Islet of Langerhans (tissue), 1 donor: ENCODE measurements around the gene GRK6.

Source experiments
- FAIRE-seq: peaks from one replicate; lab custom pipeline; 2011; peaks lifted over from hg19 to GRCh38; lab: Jason Lieb, UNC

GRK6 gene

DNA sequence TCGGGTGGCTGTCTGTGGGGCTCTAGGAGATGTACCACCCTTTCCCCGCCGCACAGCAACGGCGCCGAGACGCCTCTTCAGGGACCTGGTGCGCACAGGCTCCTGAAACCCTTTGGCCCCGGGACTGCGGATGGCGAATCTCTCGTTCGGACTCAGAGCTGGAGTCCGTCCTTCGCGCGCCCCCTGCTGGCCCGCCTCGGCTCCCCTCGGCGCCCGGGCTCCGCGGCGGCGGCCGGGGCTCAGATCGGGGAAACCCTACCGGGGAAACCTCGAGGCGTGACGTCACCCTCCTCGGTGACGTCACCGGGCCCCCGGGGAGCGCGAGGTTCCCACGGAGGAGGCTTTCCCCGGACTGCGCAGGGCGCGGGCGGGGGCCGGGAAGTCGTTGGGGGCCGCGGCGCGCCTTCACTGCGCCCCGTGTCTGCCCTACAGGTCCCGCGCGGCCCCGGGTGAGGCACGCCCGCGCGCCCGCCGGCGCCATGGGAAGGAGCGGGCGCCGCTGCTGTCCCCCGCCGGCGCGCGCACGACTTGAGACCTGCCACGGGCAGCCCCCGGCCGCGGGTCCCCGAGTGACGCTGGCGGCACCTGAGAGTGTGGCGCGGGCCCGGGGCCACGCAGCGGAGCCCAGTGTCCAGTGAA lies 28.0 kb downstream of the GRK6 start:
- FAIRE-seq: no peak

DNA sequence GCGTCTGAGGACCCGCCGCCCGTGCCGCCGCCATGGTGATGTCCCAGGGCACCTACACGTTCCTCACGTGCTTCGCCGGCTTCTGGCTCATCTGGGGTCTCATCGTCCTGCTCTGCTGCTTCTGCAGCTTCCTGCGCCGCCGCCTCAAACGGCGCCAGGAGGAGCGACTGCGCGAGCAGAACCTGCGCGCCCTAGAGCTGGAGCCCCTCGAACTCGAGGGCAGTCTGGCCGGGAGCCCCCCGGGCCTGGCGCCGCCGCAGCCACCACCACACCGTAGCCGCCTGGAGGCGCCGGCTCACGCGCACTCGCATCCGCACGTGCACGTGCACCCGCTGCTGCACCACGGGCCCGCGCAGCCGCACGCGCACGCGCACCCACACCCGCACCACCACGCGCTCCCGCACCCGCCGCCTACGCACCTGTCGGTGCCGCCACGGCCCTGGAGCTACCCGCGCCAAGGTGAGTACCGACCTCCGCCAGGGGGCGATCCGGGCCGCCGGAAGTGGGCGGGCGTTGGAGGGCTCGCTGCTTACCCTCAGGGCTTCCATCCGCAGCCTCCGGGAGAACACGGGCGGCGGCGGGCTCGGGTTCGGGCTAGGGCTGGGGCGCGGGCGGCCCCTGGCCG lies 28.7 kb downstream of the GRK6 start:
- no peak for FAIRE-seq

DNA sequence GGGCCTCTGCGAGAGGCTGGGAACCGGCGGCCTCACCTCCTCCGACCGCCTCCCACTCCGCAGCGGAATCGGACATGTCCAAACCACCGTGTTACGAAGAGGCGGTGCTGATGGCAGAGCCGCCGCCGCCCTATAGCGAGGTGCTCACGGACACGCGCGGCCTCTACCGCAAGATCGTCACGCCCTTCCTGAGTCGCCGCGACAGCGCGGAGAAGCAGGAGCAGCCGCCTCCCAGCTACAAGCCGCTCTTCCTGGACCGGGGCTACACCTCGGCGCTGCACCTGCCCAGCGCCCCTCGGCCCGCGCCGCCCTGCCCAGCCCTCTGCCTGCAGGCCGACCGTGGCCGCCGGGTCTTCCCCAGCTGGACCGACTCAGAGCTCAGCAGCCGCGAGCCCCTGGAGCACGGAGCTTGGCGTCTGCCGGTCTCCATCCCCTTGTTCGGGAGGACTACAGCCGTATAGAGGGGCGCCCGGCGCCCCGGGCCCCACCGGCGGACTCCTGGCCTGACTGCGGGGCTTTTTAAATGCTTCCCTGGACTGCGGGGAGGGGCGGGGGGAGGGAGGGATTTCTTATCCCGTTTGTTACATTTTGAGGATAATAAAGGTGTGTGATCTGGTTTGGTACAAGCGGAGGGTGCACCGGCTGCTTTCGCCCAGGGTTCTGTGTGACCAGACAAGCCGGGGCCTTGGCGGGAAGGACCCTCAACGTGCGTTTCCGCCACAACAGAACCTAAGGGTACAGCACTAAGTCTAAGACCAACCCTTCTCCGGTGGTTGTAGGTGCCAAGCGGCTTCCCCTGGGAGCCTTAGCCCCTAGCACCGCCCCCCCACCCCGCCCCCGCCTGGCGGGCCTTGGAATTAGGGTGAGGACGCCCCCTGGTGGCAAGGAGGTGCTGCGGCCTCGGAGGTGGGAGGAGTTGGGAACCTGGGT lies 29.4 kb downstream of the GRK6 start:
- FAIRE-seq: no peak

DNA sequence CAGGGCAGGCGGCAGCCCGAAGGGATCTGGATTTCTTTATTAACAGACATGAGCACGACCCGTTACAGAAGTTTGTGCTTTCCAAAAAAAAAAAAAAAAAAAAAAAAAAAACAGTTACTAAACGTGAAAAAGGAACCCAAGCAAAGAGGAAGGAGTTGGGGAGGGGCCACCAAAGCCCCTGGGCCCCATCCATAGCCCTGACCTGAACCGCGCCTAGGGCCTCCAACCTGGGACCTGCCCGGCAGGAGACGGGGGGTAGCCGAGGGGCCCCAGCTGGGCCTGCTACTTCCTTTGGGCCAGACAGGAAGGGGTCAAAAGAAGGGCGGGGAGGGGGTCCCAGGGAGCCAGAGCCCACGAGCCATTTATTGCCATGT lies 30.1 kb downstream of the GRK6 start:
- FAIRE-seq: no peak

DNA sequence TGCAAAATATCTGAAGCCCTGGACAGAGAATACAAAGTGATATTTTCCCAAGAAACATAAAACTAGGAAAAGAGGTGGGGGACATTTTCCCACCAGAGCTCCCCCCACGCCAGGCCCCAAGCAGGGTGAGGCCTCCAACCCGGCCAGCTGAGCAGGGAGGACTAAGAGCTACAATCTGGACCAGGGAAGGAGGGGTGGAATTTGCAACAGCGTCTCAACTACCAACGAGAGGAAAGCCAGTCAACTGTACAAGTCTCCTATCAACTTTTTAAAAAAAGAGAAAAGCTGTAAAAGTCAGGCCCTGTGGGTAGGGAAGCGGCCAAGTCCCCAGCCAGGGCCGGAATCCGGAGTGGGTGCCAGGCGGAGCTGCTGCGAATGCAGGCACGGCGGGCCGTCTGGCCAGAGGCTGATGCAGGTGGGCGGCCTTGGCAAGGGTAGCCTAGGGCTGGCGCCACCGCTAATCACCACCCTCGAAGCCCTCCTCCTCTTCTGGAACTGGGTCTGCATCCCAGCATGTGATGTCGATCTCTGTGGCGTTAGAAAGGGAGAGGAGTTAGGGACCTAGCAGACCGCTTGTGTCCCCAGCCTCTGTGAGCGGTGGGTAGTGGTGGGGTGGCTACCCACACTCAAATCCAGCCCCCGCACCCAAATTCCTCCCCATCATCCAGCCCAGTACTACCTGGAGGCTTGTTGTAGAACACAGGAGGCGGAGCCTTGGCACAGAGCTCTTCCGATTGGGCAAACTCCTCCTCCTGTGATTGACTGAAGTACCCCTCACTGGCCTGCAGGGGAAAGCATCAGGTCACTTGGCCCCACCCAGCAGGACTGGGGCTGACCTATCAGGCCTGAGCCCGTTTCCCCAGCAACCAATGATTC lies 30.7 kb downstream of the GRK6 start:
- FAIRE-seq: no peak

DNA sequence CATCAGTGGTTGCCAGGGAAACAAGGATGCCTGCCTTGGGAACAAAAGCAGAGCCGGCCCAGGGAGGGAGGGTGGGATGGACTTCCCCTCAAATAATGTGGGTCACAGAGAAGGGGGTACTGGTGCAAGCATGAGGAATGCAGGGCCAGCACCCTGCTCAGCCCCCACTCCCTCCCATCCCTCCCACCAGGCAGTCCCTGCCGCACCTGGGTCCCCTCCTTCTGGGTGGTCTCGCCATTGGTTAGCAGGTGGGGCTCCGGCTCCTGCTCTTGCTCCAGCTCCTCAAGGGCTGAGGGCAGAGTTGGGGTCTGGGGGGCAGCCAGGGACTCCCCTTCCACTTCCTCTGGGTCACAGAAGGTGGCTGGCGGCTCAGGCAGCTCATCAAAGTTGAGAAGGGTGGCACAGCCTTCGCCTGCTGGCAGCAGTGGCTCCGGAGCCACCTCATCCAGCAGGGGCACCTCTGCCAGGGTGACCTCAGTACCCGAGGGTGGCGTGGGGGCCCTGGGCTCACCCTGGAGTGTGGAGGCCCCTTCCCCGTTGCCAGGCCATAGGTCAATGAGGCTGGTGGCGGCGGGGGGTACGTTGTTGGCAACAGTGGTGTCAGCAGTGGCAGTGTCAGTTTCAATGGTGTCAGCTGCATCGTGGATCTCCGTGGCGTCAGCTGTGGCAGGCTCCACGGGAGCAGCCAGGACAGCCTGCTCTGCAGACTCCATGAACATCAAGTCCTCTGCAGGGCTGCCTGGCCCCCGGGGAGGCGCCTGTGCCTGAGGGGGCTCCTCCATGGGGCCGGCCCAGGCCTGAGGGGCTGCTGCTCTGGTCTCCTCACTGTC lies 31.6 kb downstream of the GRK6 start:
- FAIRE-seq: no peak

DNA sequence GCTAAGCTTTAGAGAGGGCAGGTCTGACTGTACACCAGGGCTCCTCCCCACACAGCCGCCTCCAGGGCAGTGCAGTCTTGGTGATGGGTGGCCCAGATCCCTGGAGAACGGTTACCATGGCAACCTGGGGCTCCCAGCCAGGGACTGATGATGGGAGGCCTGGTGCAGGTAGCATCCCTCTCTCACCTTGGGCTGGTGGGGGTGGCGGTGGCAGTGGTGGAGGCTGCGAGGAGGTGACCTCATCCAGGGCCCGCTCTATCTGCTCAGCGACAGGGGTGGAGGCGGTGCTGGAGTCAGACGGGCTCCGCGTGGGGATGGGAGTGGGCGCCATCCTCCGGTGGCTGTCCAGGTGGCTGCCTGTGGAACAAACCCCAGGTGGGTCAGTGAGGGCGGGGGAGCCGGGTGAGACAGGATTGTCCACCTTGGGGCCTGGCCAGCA lies 32.5 kb downstream of the GRK6 start:
- no peak for FAIRE-seq

DNA sequence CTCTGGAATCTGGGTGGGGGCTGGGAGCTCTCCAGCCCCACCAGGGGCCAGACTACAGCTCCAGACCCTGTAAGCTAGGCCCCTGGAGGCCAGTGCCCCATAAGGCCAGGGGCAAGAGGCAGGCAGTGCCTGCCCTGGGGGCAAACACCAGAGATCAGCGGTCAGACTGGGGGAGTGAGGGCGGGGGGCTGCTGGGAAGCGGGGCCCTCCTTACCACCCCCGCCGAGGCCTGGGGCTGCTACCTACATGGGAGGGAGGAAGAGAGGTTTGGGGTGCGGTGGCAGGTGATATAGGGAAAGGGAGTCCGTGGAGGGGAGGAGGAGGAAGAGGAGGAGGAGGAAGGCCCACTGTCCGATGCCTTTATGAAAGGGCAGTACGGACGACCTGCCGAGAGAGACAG lies 32.9 kb downstream of the GRK6 start:
- no peak for FAIRE-seq

DNA sequence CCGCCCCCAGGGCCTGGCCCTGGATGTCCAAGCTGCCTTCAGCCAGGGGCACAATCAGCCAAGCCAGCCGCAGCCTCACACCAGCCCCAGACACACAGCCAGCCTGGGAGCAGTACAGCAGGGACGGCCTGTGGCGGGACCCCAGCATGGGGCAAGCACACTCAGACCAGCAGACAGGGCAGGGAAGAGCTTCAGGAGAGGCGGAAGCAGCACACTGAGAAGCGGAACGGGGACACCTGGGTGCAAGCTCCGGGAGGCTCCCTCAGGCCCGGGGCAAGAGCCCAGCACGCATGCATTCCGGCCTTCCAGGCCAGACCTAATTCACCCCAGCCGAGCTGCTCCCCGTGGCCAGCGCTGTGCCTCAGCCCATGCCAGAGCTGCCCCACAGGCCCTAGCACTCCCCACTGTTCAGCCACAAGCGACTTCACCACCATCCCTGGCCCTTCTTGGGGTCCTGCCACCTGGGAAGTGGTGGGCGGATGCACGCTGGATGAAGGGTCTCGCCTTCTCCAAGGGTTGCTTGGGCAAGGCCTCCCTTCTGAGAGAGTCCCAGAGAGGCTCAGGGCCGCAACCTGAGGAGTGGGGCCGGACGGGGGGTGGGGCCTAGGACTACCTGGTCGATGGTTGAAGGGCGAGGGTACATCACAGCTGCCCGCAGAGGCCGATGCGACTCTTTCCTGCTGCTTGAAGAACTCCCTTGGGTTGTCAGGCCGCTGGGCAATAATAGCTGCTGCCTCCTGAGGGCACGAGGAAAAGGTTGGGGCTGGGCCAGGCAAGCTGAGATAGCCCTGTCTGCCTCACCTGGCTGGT lies 33.5 kb downstream of the GRK6 start:
- no peak for FAIRE-seq

DNA sequence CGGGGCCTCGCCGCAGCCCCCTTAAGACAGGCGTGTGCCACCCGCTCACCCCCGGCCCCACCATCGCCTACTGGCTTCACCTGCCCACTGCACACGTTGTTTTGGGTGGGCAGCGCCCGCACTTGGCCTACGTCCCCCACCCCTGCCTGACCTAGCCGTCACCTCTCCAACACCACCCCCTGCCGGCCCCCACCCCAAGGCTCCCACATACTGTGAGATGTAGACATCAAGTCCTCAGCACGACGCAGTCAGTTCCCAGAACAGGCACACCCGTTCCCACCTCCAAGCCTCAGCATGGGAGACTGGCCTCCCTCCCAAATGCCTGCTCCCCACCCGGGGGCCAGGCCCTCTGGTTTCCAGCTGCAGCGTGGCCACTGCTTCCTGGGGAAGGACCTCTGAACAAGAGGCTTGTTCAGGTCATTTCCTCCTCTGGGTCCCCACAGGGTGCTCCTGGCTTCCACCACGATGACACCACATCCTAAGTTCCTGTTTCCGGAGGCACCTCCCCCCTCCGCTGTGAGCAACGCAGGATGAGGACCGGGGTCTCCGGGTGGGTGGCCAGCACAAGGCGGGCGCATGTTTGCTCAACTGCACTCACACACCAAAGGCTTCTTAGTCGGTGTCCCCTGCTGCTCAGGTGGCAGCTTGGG lies 35.7 kb downstream of the GRK6 start:
- no peak for FAIRE-seq

DNA sequence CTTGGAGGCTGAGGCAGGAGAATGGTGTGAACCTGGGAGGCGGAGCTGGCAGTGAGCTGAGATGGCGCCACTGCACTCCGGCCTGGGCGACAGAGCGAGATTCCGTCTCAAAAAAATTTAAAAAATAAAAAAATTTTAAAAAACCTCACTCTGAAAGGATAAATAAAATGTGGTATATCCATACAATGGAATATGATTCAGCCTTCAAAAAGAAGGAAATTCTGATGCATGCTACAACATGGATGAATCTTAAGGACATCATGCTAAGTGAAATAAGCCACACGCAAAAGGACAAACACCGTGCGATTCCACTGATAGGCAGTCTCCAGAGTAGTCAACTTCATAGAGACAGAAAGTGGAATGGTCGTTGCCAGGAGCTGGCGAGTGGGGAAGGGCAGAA lies 38.6 kb downstream of the GRK6 start:
- no peak for FAIRE-seq

DNA sequence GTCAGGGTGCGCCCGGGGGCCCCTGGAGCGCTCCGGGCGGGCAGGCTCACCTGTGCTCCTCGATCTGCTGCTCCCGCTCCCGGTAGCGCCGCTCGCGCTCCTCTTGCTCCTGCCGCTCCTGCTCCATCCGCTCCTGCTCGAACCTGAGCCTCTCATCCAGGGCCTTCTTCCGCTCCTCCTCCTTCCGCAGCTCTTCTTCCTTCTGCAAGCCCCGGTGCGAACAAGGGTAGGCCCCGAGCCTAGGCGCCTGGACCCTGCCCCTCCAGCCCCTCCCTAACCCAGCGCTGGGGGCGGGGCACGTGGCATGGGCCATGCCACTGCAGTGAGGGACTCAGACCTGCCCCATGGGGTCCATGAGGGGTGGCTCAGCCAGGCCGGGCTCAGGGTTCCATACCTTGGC lies 40.4 kb downstream of the GRK6 start:
- FAIRE-seq: no peak

DNA sequence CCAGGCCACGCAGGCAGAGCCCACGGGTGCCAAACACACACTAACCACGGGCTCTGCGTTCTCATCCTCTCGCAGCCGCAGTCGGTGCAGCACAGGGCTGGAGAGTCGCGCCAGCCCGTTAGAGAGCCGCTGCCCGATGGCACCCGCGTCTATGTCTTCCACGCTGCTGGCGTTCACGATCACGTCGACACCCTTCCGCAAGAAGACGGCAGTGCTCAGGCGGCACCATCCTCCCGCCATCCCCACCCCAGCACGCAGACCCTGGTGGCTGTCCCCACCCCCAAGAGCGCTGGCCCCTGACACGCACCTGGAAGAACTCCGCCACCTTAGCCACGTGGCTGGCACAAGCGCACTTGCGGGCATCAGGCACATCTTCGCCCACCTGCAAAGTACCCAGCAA lies 41.0 kb downstream of the GRK6 start:
- no peak for FAIRE-seq

DNA sequence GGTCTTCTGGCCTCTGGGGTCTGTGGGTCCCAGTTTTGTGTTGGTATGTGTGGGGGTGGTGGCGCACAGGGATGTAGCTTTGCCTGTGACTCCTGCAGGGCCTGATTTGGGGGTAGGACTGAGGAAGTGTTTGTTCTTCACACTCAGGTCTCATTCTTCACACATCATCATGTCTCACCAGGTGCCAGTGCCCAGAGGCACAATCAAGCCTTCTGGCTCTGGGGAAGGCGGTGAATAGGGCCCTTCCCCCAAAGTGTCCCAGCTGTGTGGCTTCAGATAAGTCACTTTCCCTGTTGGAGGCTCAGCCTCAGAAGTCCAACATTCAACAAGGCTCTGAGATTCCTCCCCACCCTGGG lies 41.8 kb downstream of the GRK6 start:
- no peak for FAIRE-seq

DNA sequence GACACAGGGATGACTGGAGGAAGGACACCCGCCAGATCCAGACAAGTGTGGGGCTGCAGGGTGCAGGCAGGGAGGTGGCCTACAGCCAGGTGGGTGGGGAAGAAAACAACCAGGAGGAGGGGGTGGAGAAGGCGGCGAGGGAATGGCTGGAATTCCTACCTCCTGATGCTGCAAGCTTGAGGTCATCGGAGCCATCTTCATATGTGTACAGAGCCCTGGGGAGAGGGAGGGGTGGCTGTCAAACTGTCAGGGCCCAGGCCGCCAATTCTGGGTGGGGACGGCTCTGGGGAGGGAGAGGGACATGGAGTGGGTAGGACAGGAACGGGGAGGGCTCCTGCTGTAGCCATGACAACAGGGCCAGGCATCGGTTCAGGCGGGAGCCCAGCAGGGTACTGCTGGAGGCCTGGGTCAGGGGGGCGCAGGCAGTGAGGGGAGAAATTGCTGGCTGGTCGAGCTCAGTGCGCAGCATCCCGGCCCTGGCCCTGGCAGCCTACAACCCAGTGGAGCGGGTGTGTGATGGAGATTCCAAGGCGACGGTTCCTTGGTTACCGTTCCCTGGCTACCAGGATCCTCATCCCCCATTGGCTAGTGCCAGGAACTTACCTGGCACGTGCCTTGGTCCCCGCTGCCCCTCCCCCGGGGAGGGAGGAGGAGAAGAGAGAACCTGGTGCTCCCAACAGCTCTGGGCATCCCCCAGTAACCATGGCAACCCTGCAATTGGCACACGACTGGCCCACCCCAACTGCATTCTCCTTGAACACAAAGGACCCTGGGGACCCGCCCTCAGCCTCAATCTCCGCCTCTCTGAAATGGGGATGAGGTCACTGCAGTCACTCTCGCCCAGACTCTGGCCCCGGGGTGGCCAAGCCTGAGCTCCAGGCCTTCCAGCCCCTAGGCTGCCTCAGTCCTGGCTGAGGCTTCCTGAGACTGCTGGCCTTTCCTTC lies 42.5 kb downstream of the GRK6 start:
- no peak for FAIRE-seq

DNA sequence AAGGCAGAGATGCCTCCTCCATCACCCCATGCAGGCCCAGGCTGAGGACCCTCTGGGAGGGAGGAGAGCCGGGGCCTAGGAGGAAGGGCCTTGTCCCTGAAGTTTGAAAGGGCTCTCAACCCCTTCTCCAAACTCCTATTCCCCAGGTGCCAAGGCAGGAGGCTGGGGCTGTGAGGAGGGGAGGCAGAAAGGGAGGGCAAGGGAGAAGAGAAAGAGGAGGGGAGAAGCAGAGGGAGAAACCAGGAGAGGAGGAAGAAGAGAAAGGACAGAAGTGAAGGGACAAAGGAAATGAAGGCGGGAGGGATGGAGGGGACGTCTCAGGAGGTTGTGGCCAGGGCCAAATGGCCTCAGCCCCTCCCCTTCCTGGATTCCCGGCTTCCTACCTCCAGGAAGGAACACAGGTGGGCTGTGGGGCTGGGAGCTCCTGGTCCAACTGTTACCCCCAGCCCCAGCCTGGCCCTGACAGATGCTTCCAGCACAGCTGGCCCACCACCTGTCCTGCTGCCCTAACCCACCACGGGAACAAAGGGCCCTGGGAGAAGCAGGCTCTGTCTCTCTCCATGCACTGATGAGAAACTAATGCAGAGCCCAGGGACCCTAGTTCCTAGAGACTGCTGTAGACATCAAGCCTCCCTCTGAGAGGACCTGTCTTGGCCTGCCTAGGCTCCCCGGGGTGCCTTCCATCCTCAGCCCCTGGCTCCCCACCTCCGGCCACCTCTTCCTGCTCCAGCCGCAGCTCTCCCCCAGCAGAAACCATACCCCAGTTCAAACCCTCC lies 43.5 kb downstream of the GRK6 start:
- no peak for FAIRE-seq

DNA sequence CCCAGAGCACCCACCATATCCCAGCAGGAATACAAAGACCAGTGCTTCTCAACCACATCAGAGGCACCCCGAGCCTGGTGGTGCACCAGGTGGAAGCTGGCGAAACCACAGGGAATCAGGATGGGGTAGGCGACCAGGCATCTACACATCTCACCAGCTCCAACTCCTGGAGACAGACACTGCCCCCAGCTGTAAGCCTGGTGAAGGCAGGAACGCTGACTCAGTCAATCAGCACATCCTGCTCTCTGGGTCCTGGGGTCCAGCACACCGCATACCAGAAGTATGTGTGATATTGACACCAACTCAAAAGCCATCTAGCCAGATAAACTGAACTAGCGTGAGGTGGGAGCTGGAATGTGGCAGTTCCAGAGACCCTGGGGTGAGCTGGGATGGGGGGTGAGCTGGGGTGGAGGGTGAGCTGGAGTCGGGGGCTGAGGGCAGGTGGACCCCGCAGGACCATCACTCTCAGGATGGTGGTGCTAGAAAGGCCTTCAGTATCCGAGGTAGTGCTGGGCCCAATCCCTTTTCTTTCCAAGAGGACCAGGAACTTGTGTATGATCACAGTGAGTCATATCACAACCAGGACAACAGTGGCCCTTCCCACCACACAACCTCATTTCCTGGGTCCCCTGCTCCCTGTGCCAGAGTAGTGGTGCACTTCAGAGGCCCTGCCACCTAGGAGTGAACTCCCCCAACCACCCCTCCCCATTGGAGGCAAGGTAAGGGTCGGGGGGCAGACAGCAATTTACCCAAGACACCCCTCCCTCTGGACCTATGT lies 44.5 kb downstream of the GRK6 start:
- FAIRE-seq: no peak
